ENCODE data around the gene SPART.
"Not testable (repeated sequence)": the region's sequence is repeated elsewhere in the genome, so short reads cannot be mapped to it uniquely, and the experiment has no call there.

The SPART gene

GRCh38 chr13:36325912-36326311, 20.3 kb downstream of the SPART start:
- no peaks in the 10 kb centered on the region for H3K27me3 ChIP-seq (ENCODE audit: low read length)
- no peak overlapping the region for H3K4me2 ChIP-seq (ENCODE audit: low read depth, low read length, poor library complexity, severe bottlenecking)
- no peaks in the 10 kb centered on the region for H3K9me3 ChIP-seq (ENCODE audit: insufficient read depth, low read length)
- H2AFZ ChIP-seq (ENCODE audit: low read depth, low read length, severe bottlenecking) = no peak overlapping the region
- no peaks in the 10 kb centered on the region for H3F3A ChIP-seq (ENCODE audit: insufficient read depth)
- no peak overlapping the region for H3K9ac ChIP-seq (ENCODE audit: low read length)
- H3K4me3 ChIP-seq (ENCODE audit: insufficient read depth, low read length, poor library complexity, severe bottlenecking) = no peak overlapping the region
- no peaks in the 10 kb centered on the region for H4K20me1 ChIP-seq (ENCODE audit: low read depth, low read length)
- no peaks in the 10 kb centered on the region for H3K36me3 ChIP-seq (ENCODE audit: low read length)
- no peaks in the 10 kb centered on the region for H3K9me2 ChIP-seq (replicated peaks; ENCODE audit: insufficient read depth, low read length)
- H3K27ac ChIP-seq (ENCODE audit: low read depth, low read length) = no peak overlapping the region
- no peaks in the 10 kb centered on the region for H3K79me2 ChIP-seq (ENCODE audit: insufficient read depth, low read length)
- TF ChIP-seq CTCF (IDR thresholded peaks at IDR 0.05; ENCODE audit: insufficient read depth, low read length, poor library complexity, severe bottlenecking) (no peak), EZH2phosphoT487 (conservative IDR thresholded peaks at IDR 0.05; ENCODE audit: low read length) (no peak)

- H3K9me3 ChIP-seq (ENCODE audit: insufficient read depth, low read length); H3K27ac ChIP-seq (ENCODE audit: low read depth, low read length); H3K36me3 ChIP-seq (ENCODE audit: low read length): not testable (repeated sequence)
Measured at GRCh38 chr13:36324881-36325280, 21.3 kb downstream of the SPART start.

GRCh38 chr13:36323951-36324566, 22.1 kb downstream of the SPART start:
- Histone ChIP-seq H4K20me1 (ENCODE audit: low read depth, low read length) (no peaks in the 10 kb centered on the region), H3K79me2 (ENCODE audit: insufficient read depth, low read length) (no peaks in the 10 kb centered on the region), H3K27me3 (ENCODE audit: low read length) (no peaks in the 10 kb centered on the region), H3K9ac (ENCODE audit: low read length) (no peak overlapping the region), H3K4me3 (ENCODE audit: insufficient read depth, low read length, poor library complexity, severe bottlenecking) (no peak overlapping the region), H3K27ac (ENCODE audit: low read depth, low read length) (no peak overlapping the region), H3K4me2 (ENCODE audit: low read depth, low read length, poor library complexity, severe bottlenecking) (no peak overlapping the region), H3K9me2 (replicated peaks; ENCODE audit: insufficient read depth, low read length) (no peaks in the 10 kb centered on the region), H2AFZ (ENCODE audit: low read depth, low read length, severe bottlenecking) (no peak overlapping the region), H3K9me3 (ENCODE audit: insufficient read depth, low read length) (no peaks in the 10 kb centered on the region), H3F3A (ENCODE audit: insufficient read depth) (no peaks in the 10 kb centered on the region), H3K36me3 (ENCODE audit: low read length) (no peaks in the 10 kb centered on the region)
- TF ChIP-seq CTCF (IDR thresholded peaks at IDR 0.05; ENCODE audit: insufficient read depth, low read length, poor library complexity, severe bottlenecking) (no peak), EZH2phosphoT487 (conservative IDR thresholded peaks at IDR 0.05; ENCODE audit: low read length) (no peak)

More at GRCh38 chr13:36324881-36325280, 21.3 kb downstream of the SPART start:
- H3K4me2 ChIP-seq (ENCODE audit: low read depth, low read length, poor library complexity, severe bottlenecking); H3K9ac ChIP-seq (ENCODE audit: low read length); H3K79me2 ChIP-seq (ENCODE audit: insufficient read depth, low read length); H3K27me3 ChIP-seq (ENCODE audit: low read length); H4K20me1 ChIP-seq (ENCODE audit: low read depth, low read length); H3K9me2 ChIP-seq (replicated peaks; ENCODE audit: insufficient read depth, low read length); H2AFZ ChIP-seq (ENCODE audit: low read depth, low read length, severe bottlenecking); H3K4me3 ChIP-seq (ENCODE audit: insufficient read depth, low read length, poor library complexity, severe bottlenecking); H3F3A ChIP-seq (ENCODE audit: insufficient read depth): not testable (repeated sequence)

GRCh38 chr13:36323408-36323807, 22.8 kb downstream of the SPART start:
- Histone ChIP-seq H3K9ac (ENCODE audit: low read length) (no peak overlapping the region), H3K36me3 (ENCODE audit: low read length) (no peaks in the 10 kb centered on the region), H3K27ac (ENCODE audit: low read depth, low read length) (no peak overlapping the region), H3K4me2 (ENCODE audit: low read depth, low read length, poor library complexity, severe bottlenecking) (no peak overlapping the region), H3K27me3 (ENCODE audit: low read length) (no peaks in the 10 kb centered on the region), H4K20me1 (ENCODE audit: low read depth, low read length) (no peaks in the 10 kb centered on the region), H3F3A (ENCODE audit: insufficient read depth) (no peaks in the 10 kb centered on the region), H3K79me2 (ENCODE audit: insufficient read depth, low read length) (no peaks in the 10 kb centered on the region), H3K9me2 (replicated peaks; ENCODE audit: insufficient read depth, low read length) (no peaks in the 10 kb centered on the region), H3K4me3 (ENCODE audit: insufficient read depth, low read length, poor library complexity, severe bottlenecking) (no peak overlapping the region), H3K9me3 (ENCODE audit: insufficient read depth, low read length) (no peaks in the 10 kb centered on the region), H2AFZ (ENCODE audit: low read depth, low read length, severe bottlenecking) (no peak overlapping the region)
- TF ChIP-seq EZH2phosphoT487 (conservative IDR thresholded peaks at IDR 0.05; ENCODE audit: low read length) = no peak
- no peak for TF ChIP-seq CTCF (IDR thresholded peaks at IDR 0.05; ENCODE audit: insufficient read depth, low read length, poor library complexity, severe bottlenecking)

GRCh38 chr13:36319793-36320192, 26.4 kb downstream of the SPART start:
- H3F3A ChIP-seq (ENCODE audit: insufficient read depth); H3K79me2 ChIP-seq (ENCODE audit: insufficient read depth, low read length); H3K9me3 ChIP-seq (ENCODE audit: insufficient read depth, low read length); H3K36me3 ChIP-seq (ENCODE audit: low read length); H3K9ac ChIP-seq (ENCODE audit: low read length); H3K27ac ChIP-seq (ENCODE audit: low read depth, low read length); H3K27me3 ChIP-seq (ENCODE audit: low read length); H3K4me2 ChIP-seq (ENCODE audit: low read depth, low read length, poor library complexity, severe bottlenecking); H3K9me2 ChIP-seq (replicated peaks; ENCODE audit: insufficient read depth, low read length); H4K20me1 ChIP-seq (ENCODE audit: low read depth, low read length); H2AFZ ChIP-seq (ENCODE audit: low read depth, low read length, severe bottlenecking); H3K4me3 ChIP-seq (ENCODE audit: insufficient read depth, low read length, poor library complexity, severe bottlenecking): not testable (repeated sequence)

Measured in SU-DHL-6 (cell line).